ENCODE results near the gene SLC47A2. TPM values are rescaled to one million over a fixed set of nuclear protein-coding genes. Genes with fewer than 3 reads are reported as not detected.

The SLC47A2 gene
- total RNA-seq, 1 donor from 2014 or later: not detected

DNA sequence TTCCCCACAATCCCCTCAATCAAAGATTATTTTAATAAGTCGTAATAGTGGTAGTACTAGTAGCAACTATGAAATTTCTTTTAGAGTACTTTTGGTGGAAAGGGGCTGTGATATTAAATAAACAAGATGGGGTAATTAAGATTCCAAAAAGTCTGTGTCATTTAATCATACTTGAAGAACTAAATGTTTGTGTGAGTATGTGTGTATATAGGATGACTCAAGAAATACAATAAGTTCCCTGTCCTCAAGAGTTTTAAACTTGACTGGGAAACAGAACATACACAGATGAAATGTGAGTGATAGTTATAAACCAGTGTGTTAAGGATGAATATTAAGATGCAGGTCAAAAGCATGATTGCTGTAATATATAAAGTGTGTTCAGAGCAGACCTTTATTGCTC is 65.6 kb downstream of the SLC47A2 start:
- H3K4me1 Mint-ChIP-seq (ENCODE audit: unreplicated experiment): peaks cover 16% of the 10 kb centered on the region
- H3K4me3 Mint-ChIP-seq (ENCODE audit: unreplicated experiment): no peak overlapping the region
- H3K27ac Mint-ChIP-seq (ENCODE audit: unreplicated experiment): no peak overlapping the region
- H3K9me3 Mint-ChIP-seq (ENCODE audit: unreplicated experiment): no peaks in the 10 kb centered on the region
- TF ChIP-seq, protein P1, sequence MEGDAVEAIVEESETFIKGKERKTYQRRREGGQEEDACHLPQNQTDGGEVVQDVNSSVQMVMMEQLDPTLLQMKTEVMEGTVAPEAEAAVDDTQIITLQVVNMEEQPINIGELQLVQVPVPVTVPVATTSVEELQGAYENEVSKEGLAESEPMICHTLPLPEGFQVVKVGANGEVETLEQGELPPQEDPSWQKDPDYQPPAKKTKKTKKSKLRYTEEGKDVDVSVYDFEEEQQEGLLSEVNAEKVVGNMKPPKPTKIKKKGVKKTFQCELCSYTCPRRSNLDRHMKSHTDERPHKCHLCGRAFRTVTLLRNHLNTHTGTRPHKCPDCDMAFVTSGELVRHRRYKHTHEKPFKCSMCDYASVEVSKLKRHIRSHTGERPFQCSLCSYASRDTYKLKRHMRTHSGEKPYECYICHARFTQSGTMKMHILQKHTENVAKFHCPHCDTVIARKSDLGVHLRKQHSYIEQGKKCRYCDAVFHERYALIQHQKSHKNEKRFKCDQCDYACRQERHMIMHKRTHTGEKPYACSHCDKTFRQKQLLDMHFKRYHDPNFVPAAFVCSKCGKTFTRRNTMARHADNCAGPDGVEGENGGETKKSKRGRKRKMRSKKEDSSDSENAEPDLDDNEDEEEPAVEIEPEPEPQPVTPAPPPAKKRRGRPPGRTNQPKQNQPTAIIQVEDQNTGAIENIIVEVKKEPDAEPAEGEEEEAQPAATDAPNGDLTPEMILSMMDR (IDR thresholded peaks at IDR 0.05; ENCODE audit: unreplicated experiment): no peak
- peaks cover 25% of the 10 kb centered on the region for H3K36me3 Mint-ChIP-seq (ENCODE audit: low read depth, unreplicated experiment)
- DNase-seq (ENCODE audit: low spot score): no peak
- peaks cover 12% of the 10 kb centered on the region for H3K27me3 Mint-ChIP-seq (ENCODE audit: unreplicated experiment)

DNA sequence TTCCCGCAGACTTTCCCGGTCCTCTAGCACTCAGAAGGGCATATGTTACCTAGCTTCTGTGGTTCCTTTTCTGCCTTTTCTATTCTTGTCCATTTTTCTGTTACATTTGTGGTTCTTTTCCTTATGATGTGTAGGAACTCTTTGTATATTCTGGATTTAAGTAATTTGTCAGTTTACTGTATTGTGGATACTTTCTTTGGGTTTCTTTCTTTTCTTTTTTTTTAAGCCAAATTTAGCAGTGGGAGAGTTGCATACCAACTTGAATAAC is 67.2 kb downstream of the SLC47A2 start:
- peaks cover 16% of the 10 kb centered on the region for H3K4me1 Mint-ChIP-seq (ENCODE audit: unreplicated experiment)

DNA sequence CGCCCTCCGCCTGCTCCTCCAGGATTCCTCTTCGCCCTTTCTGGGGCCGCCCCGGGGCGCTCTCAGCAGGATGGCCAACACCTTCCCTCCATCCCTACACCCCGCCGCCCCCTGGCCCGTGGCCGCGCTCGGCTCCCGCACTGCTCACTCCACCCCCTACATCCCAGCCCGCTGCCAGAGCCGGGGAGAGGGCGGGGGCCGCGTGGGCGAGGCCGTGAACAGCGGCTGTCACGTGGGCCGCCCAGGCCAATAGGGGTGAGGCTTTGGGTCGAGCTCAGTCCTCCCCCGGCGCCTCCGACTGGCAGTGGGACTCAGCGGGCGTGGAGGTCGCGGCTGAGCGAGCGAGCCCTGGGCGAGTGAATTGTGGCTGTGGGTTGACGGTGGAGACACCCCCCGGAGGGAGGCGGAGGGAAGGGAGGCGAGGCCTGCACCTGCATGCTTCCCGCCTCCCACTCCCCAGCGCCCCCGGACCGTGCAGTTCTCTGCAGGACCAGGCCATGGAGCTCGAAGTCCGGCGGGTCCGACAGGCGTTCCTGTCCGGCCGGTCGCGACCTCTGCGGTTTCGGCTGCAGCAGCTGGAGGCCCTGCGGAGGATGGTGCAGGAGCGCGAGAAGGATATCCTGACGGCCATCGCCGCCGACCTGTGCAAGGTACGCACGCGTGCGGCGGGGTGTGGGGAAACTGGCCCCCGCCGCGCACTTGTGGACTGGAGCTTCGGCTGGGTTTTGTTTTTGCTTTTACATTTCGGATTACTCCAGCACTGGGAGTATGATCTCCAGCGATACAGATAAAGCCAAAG is 67.7 kb downstream of the SLC47A2 start, which contains the start of gene ALDH3A2:
ALDH3A2 (plus strand) TSS at position 277 of the 799 bp plus-strand sequence; CDS start at position 498, 221 bp downstream.
- TF ChIP-seq, protein P1 (IDR thresholded peaks at IDR 0.05; ENCODE audit: unreplicated experiment): no peak
- peak within 1 kb of the TSS; percentile 93 for H3K4me3 Mint-ChIP-seq (ENCODE audit: unreplicated experiment)
- peak; percentile 94 for DNase-seq (ENCODE audit: low spot score)
- peaks cover 12% of the 10 kb centered on the region for H3K27me3 Mint-ChIP-seq (ENCODE audit: unreplicated experiment)
- peak within 1 kb of the TSS; percentile 89 for H3K27ac Mint-ChIP-seq (ENCODE audit: unreplicated experiment)
- H3K36me3 Mint-ChIP-seq (ENCODE audit: low read depth, unreplicated experiment): peaks cover 9% of the 10 kb centered on the region
- peaks cover 16% of the 10 kb centered on the region for H3K4me1 Mint-ChIP-seq (ENCODE audit: unreplicated experiment)
- H3K9me3 Mint-ChIP-seq (ENCODE audit: unreplicated experiment): no peaks in the 10 kb centered on the region

More for the DNA sequence above, 67.2 kb downstream of the SLC47A2 start:
- Mint-ChIP-seq H3K36me3 (ENCODE audit: low read depth, unreplicated experiment) (peaks cover 13% of the 10 kb centered on the region), H3K27me3 (ENCODE audit: unreplicated experiment) (peaks cover 12% of the 10 kb centered on the region), H3K9me3 (ENCODE audit: unreplicated experiment) (no peaks in the 10 kb centered on the region), H3K4me3 (ENCODE audit: unreplicated experiment) (peak overlapping the region; percentile 93), H3K27ac (ENCODE audit: unreplicated experiment) (peak overlapping the region; percentile 76)
- DNase-seq (ENCODE audit: low spot score): no peak
- TF ChIP-seq, protein P1 (IDR thresholded peaks at IDR 0.05; ENCODE audit: unreplicated experiment): no peak

DNA sequence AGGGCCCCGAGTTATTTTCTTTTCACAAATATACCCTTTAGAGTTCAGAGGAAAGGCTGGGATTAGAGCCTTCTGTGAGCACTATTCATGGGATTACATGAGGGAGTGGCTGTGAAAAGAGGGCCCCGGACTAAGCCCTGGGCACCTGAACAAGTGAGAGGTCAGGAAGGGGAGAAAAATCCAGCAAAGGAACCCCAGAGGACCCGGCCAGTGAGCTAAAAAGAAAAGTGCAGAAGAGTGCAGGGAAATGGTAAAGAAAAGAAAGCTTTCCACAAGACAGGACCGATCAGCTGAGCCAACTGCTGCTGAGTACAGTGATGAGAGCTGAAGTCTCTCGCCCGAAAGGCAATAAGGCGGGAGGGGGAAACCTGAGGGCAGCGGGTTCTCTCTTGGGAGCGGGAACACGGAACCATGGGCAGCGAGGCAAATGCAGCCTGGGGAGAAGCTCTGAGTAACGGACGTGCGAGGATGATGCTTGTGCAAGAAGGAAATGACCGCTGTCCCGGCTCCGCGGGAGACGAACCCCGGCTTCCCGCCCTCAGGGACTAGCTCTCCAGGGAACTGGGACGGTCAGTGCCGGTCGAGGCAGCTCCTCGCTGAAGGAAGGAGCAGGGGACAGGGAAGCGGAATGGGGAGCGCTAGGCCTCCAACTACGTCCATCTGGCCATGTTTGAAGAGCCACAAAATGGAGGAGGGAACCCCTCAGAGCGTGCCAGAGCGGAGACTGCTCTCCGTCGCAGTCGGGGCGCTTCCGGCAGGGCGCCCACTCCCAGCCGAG is 68.5 kb downstream of the SLC47A2 start:
- peaks cover 10% of the 10 kb centered on the region for H3K27me3 Mint-ChIP-seq (ENCODE audit: unreplicated experiment)
- peaks cover 16% of the 10 kb centered on the region for H3K4me1 Mint-ChIP-seq (ENCODE audit: unreplicated experiment)
- peaks cover 3% of the 10 kb centered on the region for H3K36me3 Mint-ChIP-seq (ENCODE audit: low read depth, unreplicated experiment)
- peak; percentile 58 for DNase-seq (ENCODE audit: low spot score)
- H3K9me3 Mint-ChIP-seq (ENCODE audit: unreplicated experiment): no peaks in the 10 kb centered on the region
- peak overlapping the region; percentile 93 for H3K4me3 Mint-ChIP-seq (ENCODE audit: unreplicated experiment)
- peak overlapping the region; percentile 89 for H3K27ac Mint-ChIP-seq (ENCODE audit: unreplicated experiment)
- TF ChIP-seq, protein P1 (IDR thresholded peaks at IDR 0.05; ENCODE audit: unreplicated experiment): no peak

Data from endothelial cell (in vitro differentiated cells).